DND-41 (cell line): Measurements from ENCODE around the gene POU3F2.

Experiments
- ATAC-seq: fragments of 200-7000 bp; cut with Tn5 transposase; 3 replicates; pipeline ENCODE4 v1.9.1; 2021; ENCODE audit warnings: low read depth; ENCODE audit not compliant: insufficient read depth
- DNase-seq: peaks from one replicate; pipeline ENCODE4 v3.0.0-alpha.2; 2020
- H2AFZ ChIP-seq: 2 replicates; pipeline ENCODE4 v1.6.0; 2012; ENCODE audit warnings: low read depth, low read length
- H3K27ac ChIP-seq: 2 replicates; pipeline ENCODE4 v1.5.1; 2012; ENCODE audit warnings: low read length, inconsistent platforms
- H3K27me3 ChIP-seq: fragments of 200-600 bp; sonication (generic); 2 replicates; pipeline ENCODE4 v1.6.0; 2012; ENCODE audit warnings: low read length, mild to moderate bottlenecking, inconsistent platforms; ENCODE audit not compliant: insufficient read depth, poor library complexity
- H3K36me3 ChIP-seq: 2 replicates; pipeline ENCODE4 v1.5.1; 2012; ENCODE audit warnings: low read length, inconsistent platforms; ENCODE audit not compliant: insufficient read depth
- H3K4me1 ChIP-seq: 2 replicates; pipeline ENCODE4 v1.5.1; 2012; ENCODE audit warnings: mild to moderate bottlenecking, low read length; ENCODE audit not compliant: insufficient read depth
- H3K4me2 ChIP-seq: 2 replicates; pipeline ENCODE4 v1.6.0; 2012; ENCODE audit warnings: mild to moderate bottlenecking, moderate library complexity, low read length, inconsistent platforms; ENCODE audit not compliant: insufficient read depth
- H3K4me3 ChIP-seq, 2 experiments: fragments of 200-600 bp in 1 of 2; shearing (Covaris generic) in 1 of 2; 2 replicates each; pipeline ENCODE4 v1.5.1; 2012 to 2016; ENCODE audit warnings: inconsistent platforms in 2 of 2, low read length in 2 of 2, mild to moderate bottlenecking in 2 of 2, low read depth in 1 of 2, moderate library complexity in 1 of 2
- H3K79me2 ChIP-seq: 2 replicates; pipeline ENCODE4 v1.6.0; 2012; ENCODE audit warnings: low read length, inconsistent platforms; ENCODE audit not compliant: insufficient read depth
- H3K9ac ChIP-seq: 2 replicates; pipeline ENCODE4 v1.6.0; 2012; ENCODE audit warnings: low read depth, mild to moderate bottlenecking, inconsistent platforms, low read length, moderate library complexity
- H3K9me3 ChIP-seq: 2 replicates; pipeline ENCODE4 v1.5.1; 2012; ENCODE audit warnings: low read length, moderate library complexity, mild to moderate bottlenecking, inconsistent platforms; ENCODE audit not compliant: insufficient read depth, severe bottlenecking
- H4K20me1 ChIP-seq: 2 replicates; pipeline ENCODE4 v1.6.0; 2012; ENCODE audit warnings: low read length; ENCODE audit not compliant: insufficient read depth
- EZH2 ChIP-seq: IDR thresholded peaks from 3 replicates; pipeline ENCODE4 v1.6.1; 2012; ENCODE audit warnings: borderline replicate concordance, low read depth, mild to moderate bottlenecking, moderate library complexity, low read length, inconsistent platforms; ENCODE audit not compliant: severe bottlenecking
- TF ChIP-seq, protein P1 (sequence below): IDR thresholded peaks from 2 replicates; pipeline ENCODE4 v1.5.1; 2012; ENCODE audit warnings: borderline replicate concordance, low read length, moderate library complexity, mild to moderate bottlenecking; ENCODE audit not compliant: poor library complexity, severe bottlenecking; ENCODE audit errors: extremely low read depth

Gene POU3F2

GRCh38 chr6:98877250-98877649 is 42.9 kb downstream of the POU3F2 start:
- Histone ChIP-seq H3K36me3 (peaks cover 36% of the 10 kb centered on the region), H3K4me2 (no peak overlapping the region), H3K79me2 (no peaks in the 10 kb centered on the region), H3K9me3 (no peaks in the 10 kb centered on the region), H3K27me3 (no peaks in the 10 kb centered on the region), H3K9ac (no peak overlapping the region), H3K27ac (no peak overlapping the region), H2AFZ (no peak overlapping the region), H3K4me3 (no peak overlapping the region), H3K4me1 (no peaks in the 10 kb centered on the region), H4K20me1 (no peaks in the 10 kb centered on the region)
- TF ChIP-seq, protein P1, sequence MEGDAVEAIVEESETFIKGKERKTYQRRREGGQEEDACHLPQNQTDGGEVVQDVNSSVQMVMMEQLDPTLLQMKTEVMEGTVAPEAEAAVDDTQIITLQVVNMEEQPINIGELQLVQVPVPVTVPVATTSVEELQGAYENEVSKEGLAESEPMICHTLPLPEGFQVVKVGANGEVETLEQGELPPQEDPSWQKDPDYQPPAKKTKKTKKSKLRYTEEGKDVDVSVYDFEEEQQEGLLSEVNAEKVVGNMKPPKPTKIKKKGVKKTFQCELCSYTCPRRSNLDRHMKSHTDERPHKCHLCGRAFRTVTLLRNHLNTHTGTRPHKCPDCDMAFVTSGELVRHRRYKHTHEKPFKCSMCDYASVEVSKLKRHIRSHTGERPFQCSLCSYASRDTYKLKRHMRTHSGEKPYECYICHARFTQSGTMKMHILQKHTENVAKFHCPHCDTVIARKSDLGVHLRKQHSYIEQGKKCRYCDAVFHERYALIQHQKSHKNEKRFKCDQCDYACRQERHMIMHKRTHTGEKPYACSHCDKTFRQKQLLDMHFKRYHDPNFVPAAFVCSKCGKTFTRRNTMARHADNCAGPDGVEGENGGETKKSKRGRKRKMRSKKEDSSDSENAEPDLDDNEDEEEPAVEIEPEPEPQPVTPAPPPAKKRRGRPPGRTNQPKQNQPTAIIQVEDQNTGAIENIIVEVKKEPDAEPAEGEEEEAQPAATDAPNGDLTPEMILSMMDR: no peak
- TF ChIP-seq EZH2: no peak
- DNase-seq (no peak), ATAC-seq (no peak)

GRCh38 chr6:98880486-98880885 is 46.1 kb downstream of the POU3F2 start:
- DNase-seq (peak; percentile 28), ATAC-seq (peak; percentile 97)
- Histone ChIP-seq H4K20me1 (no peaks in the 10 kb centered on the region), H3K9ac (no peak overlapping the region), H3K4me3 (no peak overlapping the region), H3K27me3 (no peaks in the 10 kb centered on the region), H3K4me2 (no peak overlapping the region), H2AFZ (no peak overlapping the region), H3K27ac (no peak overlapping the region), H3K79me2 (no peaks in the 10 kb centered on the region), H3K9me3 (no peaks in the 10 kb centered on the region), H3K4me1 (no peaks in the 10 kb centered on the region), H3K36me3 (peaks cover 32% of the 10 kb centered on the region)
- no peak for TF ChIP-seq EZH2
- TF ChIP-seq, protein P1: no peak

GRCh38 chr6:98885330-98885729 is 51.0 kb downstream of the POU3F2 start:
- Histone ChIP-seq H2AFZ (no peak overlapping the region), H3K9ac (no peak overlapping the region), H3K4me3 (no peak overlapping the region), H4K20me1 (no peaks in the 10 kb centered on the region), H3K27me3 (no peaks in the 10 kb centered on the region), H3K36me3 (peaks cover 33% of the 10 kb centered on the region; the same call in 1 of the 2 replicates), H3K4me2 (no peak overlapping the region), H3K79me2 (no peaks in the 10 kb centered on the region), H3K27ac (no peak overlapping the region), H3K4me1 (no peaks in the 10 kb centered on the region), H3K9me3 (no peaks in the 10 kb centered on the region)
- no peak for DNase-seq
- TF ChIP-seq EZH2: no peak
- TF ChIP-seq, protein P1: no peak
- no peak for ATAC-seq

GRCh38 chr6:98887650-98888049 is 53.3 kb downstream of the POU3F2 start:
- H3K79me2 ChIP-seq: no peaks in the 10 kb centered on the region
- no peak for DNase-seq
- no peak for ATAC-seq
- no peaks in the 10 kb centered on the region for H3K27me3 ChIP-seq
- H3K36me3 ChIP-seq: peaks cover 40% of the 10 kb centered on the region; the same call in 1 of the 2 replicates
- H3K4me1 ChIP-seq: no peaks in the 10 kb centered on the region
- TF ChIP-seq, protein P1: no peak
- TF ChIP-seq EZH2: no peak
- no peak overlapping the region for H3K4me2 ChIP-seq
- no peak overlapping the region for H3K27ac ChIP-seq
- H3K4me3 ChIP-seq: no peak overlapping the region
- H3K9me3 ChIP-seq: no peaks in the 10 kb centered on the region
- no peak overlapping the region for H3K9ac ChIP-seq
- no peak overlapping the region for H2AFZ ChIP-seq
- H4K20me1 ChIP-seq: no peaks in the 10 kb centered on the region
